H9 (cell line): ENCODE data around the gene SDK1. TPM values are rescaled to one million over a fixed set of nuclear protein-coding genes. Genes with fewer than 3 reads are reported as not detected.

Source experiments
- DNase-seq: peaks from one replicate; pipeline ENCODE4 v3.0.0-alpha.2; 2017
- H2AFZ ChIP-seq: one replicate; pipeline ENCODE4 v1.6.1; 2013; ENCODE audit warnings: mild to moderate bottlenecking, low read length, control low read depth, moderate library complexity
- H2AK5ac ChIP-seq: 2 replicates; pipeline ENCODE4 v1.6.1; 2013; ENCODE audit warnings: low read length, control low read depth, mixed read lengths; ENCODE audit not compliant: insufficient read length
- H2BK120ac ChIP-seq: one replicate; pipeline ENCODE4 v1.6.1; 2013; ENCODE audit warnings: low read depth, mild to moderate bottlenecking, low read length, control low read depth, inconsistent platforms; ENCODE audit not compliant: poor library complexity, severe bottlenecking
- H2BK12ac ChIP-seq: 2 replicates; pipeline ENCODE4 v1.6.1; 2013; ENCODE audit warnings: low read length, control low read depth, mixed read lengths, low read depth; ENCODE audit not compliant: insufficient read length
- H2BK15ac ChIP-seq: 2 replicates; pipeline ENCODE4 v1.6.1; 2013; ENCODE audit warnings: low read depth, low read length, control low read depth
- H2BK20ac ChIP-seq: one replicate; pipeline ENCODE4 v1.6.1; 2013; ENCODE audit warnings: low read depth, mild to moderate bottlenecking, low read length, control low read depth, inconsistent platforms; ENCODE audit not compliant: poor library complexity, severe bottlenecking
- H2BK5ac ChIP-seq: 2 replicates; pipeline ENCODE4 v1.6.1; 2013; ENCODE audit warnings: low read length, control low read depth, mixed read lengths; ENCODE audit not compliant: insufficient read length
- H3K14ac ChIP-seq: 2 replicates; pipeline ENCODE4 v1.6.1; 2013; ENCODE audit warnings: low read length, control low read depth; ENCODE audit not compliant: insufficient read depth
- H3K18ac ChIP-seq: 2 replicates; pipeline ENCODE4 v1.6.1; 2013; ENCODE audit warnings: low read depth, mild to moderate bottlenecking, mixed read lengths, low read length, control low read depth; ENCODE audit not compliant: insufficient read length
- H3K23ac ChIP-seq: 2 replicates; pipeline ENCODE4 v1.6.1; 2013; ENCODE audit warnings: low read length, control low read depth, mixed read lengths, low read depth; ENCODE audit not compliant: insufficient read length
- H3K23me2 ChIP-seq: 2 replicates; pipeline ENCODE4 v1.6.1; 2013; ENCODE audit warnings: low read depth, mild to moderate bottlenecking, mixed read lengths, low read length, control low read depth; ENCODE audit not compliant: insufficient read length, poor library complexity, severe bottlenecking
- H3K27ac ChIP-seq: 2 replicates; pipeline ENCODE4 v1.5.1; 2013; ENCODE audit warnings: low read length, control low read depth, mixed read lengths, low read depth; ENCODE audit not compliant: insufficient read length
- H3K27me3 ChIP-seq: 2 replicates; pipeline ENCODE4 v1.6.1; 2013; ENCODE audit warnings: low read length, control low read depth, inconsistent platforms; ENCODE audit not compliant: insufficient read depth
- H3K4ac ChIP-seq: 2 replicates; pipeline ENCODE4 v1.6.1; 2013; ENCODE audit warnings: low read depth, mild to moderate bottlenecking, control low read depth, inconsistent platforms, low read length, moderate library complexity
- H3K4me1 ChIP-seq: 2 replicates; pipeline ENCODE4 v1.6.1; 2013; ENCODE audit warnings: low read length, control low read depth, inconsistent platforms; ENCODE audit not compliant: insufficient read depth
- H3K4me2 ChIP-seq: 2 replicates; pipeline ENCODE4 v1.6.1; 2013; ENCODE audit warnings: low read length, control low read depth, mixed read lengths; ENCODE audit not compliant: insufficient read length, insufficient read depth
- H3K56ac ChIP-seq: 2 replicates; pipeline ENCODE4 v1.6.1; 2013; ENCODE audit warnings: low read depth, mild to moderate bottlenecking, mixed read lengths, low read length, control low read depth; ENCODE audit not compliant: insufficient read length
- H3K79me1 ChIP-seq: 2 replicates; pipeline ENCODE4 v1.6.1; 2013; ENCODE audit warnings: low read depth, mild to moderate bottlenecking, moderate library complexity, low read length, control low read depth, inconsistent platforms; ENCODE audit not compliant: insufficient read depth, poor library complexity, severe bottlenecking
- H3K79me2 ChIP-seq: 2 replicates; pipeline ENCODE4 v1.6.1; 2013; ENCODE audit warnings: low read length, control low read depth, inconsistent platforms; ENCODE audit not compliant: insufficient read depth
- H3K9ac ChIP-seq: 2 replicates; pipeline ENCODE4 v1.6.1; 2013; ENCODE audit warnings: low read length, control low read depth, mixed read lengths; ENCODE audit not compliant: insufficient read length; ENCODE audit errors: extremely low read depth
- H3K9me3 ChIP-seq: one replicate; pipeline ENCODE4 v1.6.1; 2013; ENCODE audit warnings: low read depth, low read length, inconsistent platforms; ENCODE audit not compliant: control insufficient read depth
- H3T11ph ChIP-seq: one replicate; pipeline ENCODE4 v1.6.1; 2013; ENCODE audit warnings: mild to moderate bottlenecking, low read length, control low read depth, inconsistent platforms
- H4K20me1 ChIP-seq: one replicate; pipeline ENCODE4 v1.6.1; 2013; ENCODE audit not compliant: control insufficient read depth, insufficient read length, insufficient read depth
- H4K5ac ChIP-seq: 2 replicates; pipeline ENCODE4 v1.6.1; 2013; ENCODE audit warnings: low read depth, mild to moderate bottlenecking, mixed read lengths, low read length, control low read depth; ENCODE audit not compliant: insufficient read length
- H4K8ac ChIP-seq: replicated peaks from 2 replicates; pipeline ENCODE4 v1.6.1; 2013; ENCODE audit warnings: low read length, control low read depth, mixed read lengths, low read depth; ENCODE audit not compliant: insufficient read length
- H4K91ac ChIP-seq: 2 replicates; pipeline ENCODE4 v1.6.1; 2013; ENCODE audit warnings: low read depth, mild to moderate bottlenecking, moderate library complexity, mixed read lengths, low read length, control low read depth; ENCODE audit not compliant: insufficient read length
- H3K27ac Mint-ChIP-seq, 3 experiments: 2 replicates in 2 of 3; 3 replicates in 1 of 3; pipeline ENCODE4 v1.8.0; 2020 to 2021; ENCODE audit warnings: mixed read lengths in 3 of 3, mild to moderate bottlenecking in 1 of 3, moderate library complexity in 1 of 3
- H3K27me3 Mint-ChIP-seq: 2 replicates; pipeline ENCODE4 v1.8.0; 2021; ENCODE audit warnings: low read depth, mild to moderate bottlenecking, moderate library complexity, mixed read lengths
- H3K36me3 Mint-ChIP-seq, 3 experiments: 2 replicates in 2 of 3; 3 replicates in 1 of 3; pipeline ENCODE4 v1.8.0; 2020 to 2021; ENCODE audit warnings: low read depth in 3 of 3, mixed read lengths in 3 of 3; ENCODE audit not compliant: insufficient read depth in 1 of 3
- H3K4me1 Mint-ChIP-seq, 2 experiments: 2 replicates each; pipeline ENCODE4 v1.8.0; 2020; ENCODE audit warnings: mixed read lengths in 2 of 2
- H3K4me3 Mint-ChIP-seq, 2 experiments: 2 replicates in 1 of 2; 3 replicates in 1 of 2; pipeline ENCODE4 v1.8.0; 2020 to 2021; ENCODE audit warnings: mild to moderate bottlenecking in 2 of 2, mixed read lengths in 2 of 2, moderate library complexity in 1 of 2
- H3K9me3 Mint-ChIP-seq, 2 experiments: 2 replicates in 1 of 2; 3 replicates in 1 of 2; pipeline ENCODE4 v1.8.0; 2020; ENCODE audit warnings: mild to moderate bottlenecking in 2 of 2, mixed read lengths in 2 of 2, moderate library complexity in 1 of 2
- total RNA-seq: library from RNA; stranded (reverse); gene quantifications from 2 replicates; pipeline ENCODE4 v1.2.1, GENCODE V29; 2021
- TF ChIP-seq, protein P1 (sequence below): fragments of 200-600 bp; sonication (generic); conservative IDR thresholded peaks from 3 replicates; pipeline ENCODE4 v1.8.0; 2021; ENCODE audit warnings: antibody characterized with exemption, mild to moderate bottlenecking

The SDK1 gene
- total RNA-seq, 1 experiment from 2014 or later: 8.7 TPM

DNA sequence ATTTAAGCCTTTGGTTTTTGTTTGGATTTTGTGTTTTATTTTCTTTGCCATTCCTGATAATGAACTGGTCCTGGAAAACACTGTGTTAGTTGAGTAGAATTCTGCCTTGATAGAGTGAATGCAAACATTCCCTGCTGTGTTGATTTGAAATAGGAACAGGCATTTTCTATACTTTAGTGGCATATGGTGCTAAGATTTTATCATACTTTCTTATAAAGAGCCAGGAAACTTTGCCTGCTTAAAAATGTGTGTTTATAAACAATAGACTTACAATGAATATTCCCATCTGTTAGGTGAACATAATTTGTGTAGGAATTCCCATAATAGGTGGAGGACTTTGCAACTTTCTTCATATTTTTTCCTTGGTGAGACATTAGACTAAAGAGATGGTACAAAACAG, 333.3 kb downstream of the SDK1 start:
- H2BK12ac ChIP-seq: no peak overlapping the region
- no peaks in the 10 kb centered on the region for H3K4me1 ChIP-seq
- no peak overlapping the region for H3K4ac ChIP-seq
- no peak overlapping the region for H3K27ac ChIP-seq
- no peak overlapping the region for H4K8ac ChIP-seq
- H2AK5ac ChIP-seq: no peak overlapping the region
- no peak overlapping the region for H3K18ac ChIP-seq
- H4K91ac ChIP-seq: no peak overlapping the region
- no peaks in the 10 kb centered on the region for H4K20me1 ChIP-seq
- no peak for DNase-seq
- H3K79me2 ChIP-seq: no peaks in the 10 kb centered on the region
- no peak overlapping the region for H4K5ac ChIP-seq
- H3K36me3 Mint-ChIP-seq: peaks cover 14 to 19% (median 16%) of the 10 kb centered on the region in 3 experiments
- peaks cover 18 to 19% of the 10 kb centered on the region in 2 experiments for H3K9me3 Mint-ChIP-seq
- no peak overlapping the region for H2BK5ac ChIP-seq
- H3T11ph ChIP-seq: no peak overlapping the region
- H2BK15ac ChIP-seq: no peak overlapping the region
- H3K4me2 ChIP-seq: no peak overlapping the region
- H3K79me1 ChIP-seq: no peaks in the 10 kb centered on the region
- no peak overlapping the region for H3K14ac ChIP-seq
- H3K9ac ChIP-seq: no peak overlapping the region
- H3K56ac ChIP-seq: no peak overlapping the region
- H3K23ac ChIP-seq: no peak overlapping the region
- no peak overlapping the region for H2BK120ac ChIP-seq
- no peak overlapping the region for H2AFZ ChIP-seq
- H3K27me3 Mint-ChIP-seq: no peaks in the 10 kb centered on the region
- H2BK20ac ChIP-seq: no peak overlapping the region
- no peaks in the 10 kb centered on the region for H3K4me1 Mint-ChIP-seq
- H3K27me3 ChIP-seq: no peaks in the 10 kb centered on the region
- no peaks in the 10 kb centered on the region for H3K9me3 ChIP-seq
- H3K4me3 Mint-ChIP-seq: no peak overlapping the region
- no peak overlapping the region for H3K27ac Mint-ChIP-seq
- TF ChIP-seq, protein P1, sequence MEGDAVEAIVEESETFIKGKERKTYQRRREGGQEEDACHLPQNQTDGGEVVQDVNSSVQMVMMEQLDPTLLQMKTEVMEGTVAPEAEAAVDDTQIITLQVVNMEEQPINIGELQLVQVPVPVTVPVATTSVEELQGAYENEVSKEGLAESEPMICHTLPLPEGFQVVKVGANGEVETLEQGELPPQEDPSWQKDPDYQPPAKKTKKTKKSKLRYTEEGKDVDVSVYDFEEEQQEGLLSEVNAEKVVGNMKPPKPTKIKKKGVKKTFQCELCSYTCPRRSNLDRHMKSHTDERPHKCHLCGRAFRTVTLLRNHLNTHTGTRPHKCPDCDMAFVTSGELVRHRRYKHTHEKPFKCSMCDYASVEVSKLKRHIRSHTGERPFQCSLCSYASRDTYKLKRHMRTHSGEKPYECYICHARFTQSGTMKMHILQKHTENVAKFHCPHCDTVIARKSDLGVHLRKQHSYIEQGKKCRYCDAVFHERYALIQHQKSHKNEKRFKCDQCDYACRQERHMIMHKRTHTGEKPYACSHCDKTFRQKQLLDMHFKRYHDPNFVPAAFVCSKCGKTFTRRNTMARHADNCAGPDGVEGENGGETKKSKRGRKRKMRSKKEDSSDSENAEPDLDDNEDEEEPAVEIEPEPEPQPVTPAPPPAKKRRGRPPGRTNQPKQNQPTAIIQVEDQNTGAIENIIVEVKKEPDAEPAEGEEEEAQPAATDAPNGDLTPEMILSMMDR: no peak
- no peaks in the 10 kb centered on the region for H3K23me2 ChIP-seq
